PC-3 (cell line): ENCODE results near the gene STIL. TPM values are rescaled to one million over a fixed set of nuclear protein-coding genes. Genes with fewer than 3 reads are reported as not detected.

Experiments used
- ATAC-seq: fragments of 200-7000 bp; cut with Tn5 transposase; 2 replicates; pipeline ENCODE4 v1.9.1; 2020; ENCODE audit warnings: mild to moderate bottlenecking, moderate library complexity
- BruUV-seq: library from RNA; stranded (reverse); fragments of 400-500 nt; replicated peaks from 2 replicates; lab custom pipeline; 2021; lab: Mats Ljungman, UMichigan
- CTCF ChIA-PET: fragments of 300-600 bp; sonication (Branson Sonifier 250); formaldehyde crosslinking; loops from one replicate; lab custom pipeline; 2022; ENCODE audit warnings: antibody characterized with exemption; lab: Charles Lee
- POLR2A ChIA-PET: fragments of 300-600 bp; sonication (Branson Sonifier 250); formaldehyde crosslinking; loops from one replicate; lab custom pipeline; 2022; ENCODE audit warnings: antibody characterized with exemption; ENCODE audit not compliant: unreplicated experiment; lab: Charles Lee
- DNase-seq: peaks from one replicate; pipeline ENCODE4 v3.0.0-alpha.2; 2015
- H2AFZ ChIP-seq: fragments of 300-600 bp; sonication (generic); 2 replicates; pipeline ENCODE4 v1.6.0; 2016; ENCODE audit warnings: antibody characterized with exemption, low read length
- H3F3A ChIP-seq: fragments of 300-600 bp; sonication (generic); one replicate; pipeline ENCODE4 v1.6.0; 2017; ENCODE audit warnings: antibody characterized with exemption, low read length, control low read depth, mild to moderate bottlenecking; ENCODE audit not compliant: unreplicated experiment
- H3K27ac ChIP-seq: fragments of 300-600 bp; sonication (generic); 2 replicates; pipeline ENCODE4 v1.5.1; 2016; ENCODE audit warnings: mild to moderate bottlenecking, low read length
- H3K27me3 ChIP-seq: fragments of 300-600 bp; sonication (generic); 2 replicates; pipeline ENCODE4 v1.6.1; 2016; ENCODE audit warnings: low read length, mixed read lengths
- H3K36me3 ChIP-seq: fragments of 300-600 bp; sonication (generic); 2 replicates; pipeline ENCODE4 v1.6.1; 2016; ENCODE audit warnings: low read depth, mixed run types, low read length, mixed read lengths
- H3K4me1 ChIP-seq: fragments of 300-600 bp; sonication (generic); 2 replicates; pipeline ENCODE4 v1.5.1; 2016; ENCODE audit warnings: low read length; ENCODE audit not compliant: insufficient read depth
- H3K4me2 ChIP-seq: fragments of 300-600 bp; sonication (generic); 2 replicates; pipeline ENCODE4 v1.6.0; 2016; ENCODE audit warnings: low read length
- H3K4me3 ChIP-seq: fragments of 300-600 bp; sonication (generic); 2 replicates; pipeline ENCODE4 v1.5.1; 2016; ENCODE audit warnings: mild to moderate bottlenecking, low read length, mixed read lengths
- H3K79me2 ChIP-seq: fragments of 300-600 bp; sonication (generic); 2 replicates; pipeline ENCODE4 v1.6.1; 2017; ENCODE audit warnings: low read length, mixed read lengths
- H3K9ac ChIP-seq: fragments of 300-600 bp; sonication (generic); 2 replicates; pipeline ENCODE4 v1.6.0; 2016; ENCODE audit warnings: mild to moderate bottlenecking, low read length
- H3K9me2 ChIP-seq: fragments of 300-600 bp; sonication (generic); replicated peaks from 2 replicates; pipeline ENCODE4 v1.6.1; 2016; ENCODE audit warnings: mixed run types, low read length, mixed read lengths
- H3K9me3 ChIP-seq: fragments of 300-600 bp; sonication (generic); 2 replicates; pipeline ENCODE4 v1.6.1; 2016; ENCODE audit warnings: low read length, mixed read lengths
- H4K20me1 ChIP-seq: fragments of 300-600 bp; sonication (generic); 2 replicates; pipeline ENCODE4 v1.6.1; 2016; ENCODE audit warnings: low read length, mixed read lengths
- EZH2 ChIP-seq: fragments of 300-600 bp; sonication (generic); IDR thresholded peaks from one replicate; pipeline ENCODE4 v1.6.1; 2017; ENCODE audit warnings: antibody characterized with exemption, mild to moderate bottlenecking, low read length; ENCODE audit not compliant: unreplicated experiment
- EZH2phosphoT487 ChIP-seq: fragments of 300-600 bp; sonication (generic); IDR thresholded peaks from 2 replicates; pipeline ENCODE4 v1.6.1; 2018; ENCODE audit warnings: mild to moderate bottlenecking, antibody characterized with exemption, low read length, borderline replicate concordance
- intact Hi-C: fragments of 100-400 bp; cut with micrococcal nuclease; formaldehyde crosslinking; loops from 2 replicates; pipeline ENCODE4 v1.9.0; 2023
- total RNA-seq: library from RNA; depleted of rRNA; stranded (reverse); fragments of >200 nt; gene quantifications from 2 replicates; pipeline ENCODE4 v1.2.3, GENCODE V29; 2014
- TF ChIP-seq, protein P1 (sequence below): fragments of 300-600 bp; sonication (generic); conservative IDR thresholded peaks from 2 replicates; pipeline ENCODE4 v1.5.1; 2017; ENCODE audit warnings: antibody characterized with exemption, low read depth, mild to moderate bottlenecking, low read length

The STIL gene
- total RNA-seq, 1 experiment from 2014 or later: 32.0 TPM

- TF ChIP-seq EZH2phosphoT487 (no peak), EZH2 (no peak)
- TF ChIP-seq, protein P1, sequence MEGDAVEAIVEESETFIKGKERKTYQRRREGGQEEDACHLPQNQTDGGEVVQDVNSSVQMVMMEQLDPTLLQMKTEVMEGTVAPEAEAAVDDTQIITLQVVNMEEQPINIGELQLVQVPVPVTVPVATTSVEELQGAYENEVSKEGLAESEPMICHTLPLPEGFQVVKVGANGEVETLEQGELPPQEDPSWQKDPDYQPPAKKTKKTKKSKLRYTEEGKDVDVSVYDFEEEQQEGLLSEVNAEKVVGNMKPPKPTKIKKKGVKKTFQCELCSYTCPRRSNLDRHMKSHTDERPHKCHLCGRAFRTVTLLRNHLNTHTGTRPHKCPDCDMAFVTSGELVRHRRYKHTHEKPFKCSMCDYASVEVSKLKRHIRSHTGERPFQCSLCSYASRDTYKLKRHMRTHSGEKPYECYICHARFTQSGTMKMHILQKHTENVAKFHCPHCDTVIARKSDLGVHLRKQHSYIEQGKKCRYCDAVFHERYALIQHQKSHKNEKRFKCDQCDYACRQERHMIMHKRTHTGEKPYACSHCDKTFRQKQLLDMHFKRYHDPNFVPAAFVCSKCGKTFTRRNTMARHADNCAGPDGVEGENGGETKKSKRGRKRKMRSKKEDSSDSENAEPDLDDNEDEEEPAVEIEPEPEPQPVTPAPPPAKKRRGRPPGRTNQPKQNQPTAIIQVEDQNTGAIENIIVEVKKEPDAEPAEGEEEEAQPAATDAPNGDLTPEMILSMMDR: no peak
- intact Hi-C loops: no loop called here
- POLR2A ChIA-PET: no interaction called here
Measured at GRCh38 chr1:47215713-47216112, 98.2 kb downstream of the STIL start.

DNA sequence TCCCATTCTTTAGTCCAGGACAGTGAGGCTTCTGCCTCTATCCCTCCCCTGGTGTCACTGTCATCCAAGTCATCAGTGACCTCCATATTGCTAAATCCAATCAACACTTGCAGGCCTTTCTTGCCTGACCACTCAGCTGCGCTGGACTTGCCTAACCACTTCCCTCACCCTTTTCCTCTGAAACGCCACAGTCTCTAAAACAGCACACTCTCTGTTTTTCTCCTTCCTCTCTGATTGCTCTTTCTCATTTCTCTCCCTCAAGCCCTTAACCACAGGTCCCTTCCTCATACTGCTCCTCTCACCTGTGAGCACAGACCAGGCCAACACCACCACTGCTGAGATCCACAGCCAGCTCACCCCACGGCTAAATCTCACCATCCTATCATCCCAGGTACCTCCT, 99.4 kb downstream of the STIL start:
- no peaks in the 10 kb centered on the region for H3K9me2 ChIP-seq
- ATAC-seq (no peak), DNase-seq (no peak)
- POLR2A ChIA-PET: no interaction called here
- H3K4me3 ChIP-seq: no peak overlapping the region
- intact Hi-C loops: no loop called here
- H3K4me1 ChIP-seq: no peaks in the 10 kb centered on the region
- no peaks in the 10 kb centered on the region for H3K79me2 ChIP-seq
- H3K27ac ChIP-seq: no peak overlapping the region
- H3K36me3 ChIP-seq: no peaks in the 10 kb centered on the region
- no TSS peak for BruUV-seq
- H3K4me2 ChIP-seq: no peak overlapping the region
- H3K9me3 ChIP-seq: no peaks in the 10 kb centered on the region
- TF ChIP-seq EZH2phosphoT487 (no peak), EZH2 (no peak)
- TF ChIP-seq, protein P1: no peak
- H3F3A ChIP-seq: no peaks in the 10 kb centered on the region
- CTCF ChIA-PET: no interaction called here
- H3K27me3 ChIP-seq: no peaks in the 10 kb centered on the region; the same call in 1 of the 2 replicates
- no peaks in the 10 kb centered on the region for H4K20me1 ChIP-seq
- H2AFZ ChIP-seq: no peak overlapping the region
- no peak overlapping the region for H3K9ac ChIP-seq

More at GRCh38 chr1:47215713-47216112, 98.2 kb downstream of the STIL start:
- DNase-seq (no peak), ATAC-seq (no peak)
- CTCF ChIA-PET: no interaction called here
- no TSS peak for BruUV-seq
- H3K9ac ChIP-seq: no peak overlapping the region
- H2AFZ ChIP-seq: no peak overlapping the region
- no peaks in the 10 kb centered on the region for H3K9me3 ChIP-seq
- no peaks in the 10 kb centered on the region for H3F3A ChIP-seq
- H3K79me2 ChIP-seq: no peaks in the 10 kb centered on the region
- H3K9me2 ChIP-seq: no peaks in the 10 kb centered on the region
- no peaks in the 10 kb centered on the region; the same call in 1 of the 2 replicates for H3K27me3 ChIP-seq
- no peak overlapping the region for H3K4me2 ChIP-seq
- no peak overlapping the region for H3K4me3 ChIP-seq
- H4K20me1 ChIP-seq: no peaks in the 10 kb centered on the region
- no peak overlapping the region for H3K27ac ChIP-seq
- H3K4me1 ChIP-seq: no peaks in the 10 kb centered on the region
- no peaks in the 10 kb centered on the region for H3K36me3 ChIP-seq

- Histone ChIP-seq H3K36me3 (no peaks in the 10 kb centered on the region), H3K4me2 (no peak overlapping the region), H4K20me1 (no peaks in the 10 kb centered on the region), H3K4me1 (no peaks in the 10 kb centered on the region), H3K9me3 (no peaks in the 10 kb centered on the region), H3K9ac (no peak overlapping the region), H3K4me3 (no peak overlapping the region), H3F3A (no peaks in the 10 kb centered on the region), H3K27ac (no peak overlapping the region), H3K9me2 (no peaks in the 10 kb centered on the region), H3K27me3 (no peaks in the 10 kb centered on the region; the same call in 1 of the 2 replicates), H2AFZ (no peak overlapping the region), H3K79me2 (no peaks in the 10 kb centered on the region)
- intact Hi-C loops: no loop called here
- TF ChIP-seq, protein P1: no peak
- TF ChIP-seq EZH2phosphoT487: no peak
- TF ChIP-seq EZH2: no peak
- no peak for ATAC-seq
- ChIA-PET CTCF (no interaction called here), POLR2A (no interaction called here)
- BruUV-seq: no TSS peak
- no peak for DNase-seq
Measured at GRCh38 chr1:47213230-47213963, 100.5 kb downstream of the STIL start.
